ENCODE data around the gene DYSF. TPM values are rescaled to one million over a fixed set of nuclear protein-coding genes. Genes with fewer than 3 reads are reported as not detected.

The DYSF gene
- total RNA-seq, 1 donor from 2014 or later, result 0.13 TPM

GRCh38 chr2:71511776-71512175 lies 58.4 kb downstream of the DYSF start:
- intact Hi-C loops (cut with micrococcal nuclease), result no loop called here
- CTCF ChIA-PET, result interaction anchor here (3.3 to 4.1 kb wide), 3 partner anchors 212 to 355 kb away, joined by 16 to 112 read pairs (median 28); no protein-coding TSS in a partner anchor
- no peaks in the 10 kb centered on the region for H3K36me3 Mint-ChIP-seq (ENCODE audit: low read depth)
- H3K4me1 Mint-ChIP-seq, result peaks cover 2% of the 10 kb centered on the region
- ATAC-seq (ENCODE audit: low read depth) (no peak), DNase-seq (no peak)
- no peaks in the 10 kb centered on the region for H3K9me3 Mint-ChIP-seq
- POLR2A ChIA-PET, result no interaction called here
- H3K27ac Mint-ChIP-seq, result no peak overlapping the region
- peaks cover 7% of the 10 kb centered on the region for H3K27me3 Mint-ChIP-seq
- no peak for TF ChIP-seq CTCF (IDR thresholded peaks at IDR 0.05)
- H3K4me3 Mint-ChIP-seq, result no peak overlapping the region

- Mint-ChIP-seq H3K36me3 (ENCODE audit: low read depth) (no peaks in the 10 kb centered on the region), H3K9me3 (no peaks in the 10 kb centered on the region), H3K4me1 (peaks cover 2% of the 10 kb centered on the region), H3K4me3 (no peak overlapping the region), H3K27me3 (peaks cover 7% of the 10 kb centered on the region), H3K27ac (no peak overlapping the region)
- ChIA-PET POLR2A (no interaction called here), CTCF (interaction anchor here (3.3 to 4.1 kb wide), 2 partner anchors 213 to 356 kb away, joined by 16 to 28 read pairs; no protein-coding TSS in a partner anchor)
- no peak for TF ChIP-seq CTCF (IDR thresholded peaks at IDR 0.05)
- ATAC-seq (ENCODE audit: low read depth) (no peak), DNase-seq (no peak)
- intact Hi-C loops (cut with micrococcal nuclease), result no loop called here
These were observed 59.0 kb downstream of the DYSF start for GRCh38 chr2:71512386-71512785.

GRCh38 chr2:71513096-71513495 lies 59.7 kb downstream of the DYSF start:
- H3K27me3 Mint-ChIP-seq, result peaks cover 7% of the 10 kb centered on the region
- ChIA-PET CTCF (interaction anchor here (3.3 to 4.1 kb wide), 2 partner anchors 214 to 356 kb away, joined by 16 to 28 read pairs; no protein-coding TSS in a partner anchor), POLR2A (no interaction called here)
- no peak for TF ChIP-seq CTCF (IDR thresholded peaks at IDR 0.05)
- no peak overlapping the region for H3K27ac Mint-ChIP-seq
- no peak overlapping the region for H3K4me3 Mint-ChIP-seq
- no peaks in the 10 kb centered on the region for H3K9me3 Mint-ChIP-seq
- H3K4me1 Mint-ChIP-seq, result peaks cover 2% of the 10 kb centered on the region
- H3K36me3 Mint-ChIP-seq (ENCODE audit: low read depth), result no peaks in the 10 kb centered on the region
- no peak for ATAC-seq (ENCODE audit: low read depth)
- intact Hi-C loops (cut with micrococcal nuclease), result no loop called here
- no peak for DNase-seq

- Mint-ChIP-seq H3K27ac (no peak overlapping the region), H3K27me3 (peaks cover 7% of the 10 kb centered on the region), H3K4me3 (no peak overlapping the region), H3K36me3 (ENCODE audit: low read depth) (no peaks in the 10 kb centered on the region), H3K4me1 (peaks cover 2% of the 10 kb centered on the region), H3K9me3 (no peaks in the 10 kb centered on the region)
- DNase-seq (no peak), ATAC-seq (ENCODE audit: low read depth) (no peak)
- no peak for TF ChIP-seq CTCF (IDR thresholded peaks at IDR 0.05)
- CTCF ChIA-PET, result interaction anchor here (4.1 kb wide), 1 partner anchor 214 kb away, joined by 28 read pairs; no protein-coding TSS in a partner anchor
- POLR2A ChIA-PET, result no interaction called here
- intact Hi-C loops (cut with micrococcal nuclease), result no loop called here
These were observed 60.4 kb downstream of the DYSF start for GRCh38 chr2:71513721-71514120.

GRCh38 chr2:71516253-71516888 lies 63.0 kb downstream of the DYSF start:
- ChIA-PET POLR2A (no interaction called here), CTCF (no interaction called here)
- H3K27ac Mint-ChIP-seq, result no peak overlapping the region
- ATAC-seq (ENCODE audit: low read depth) (no peak), DNase-seq (no peak)
- TF ChIP-seq CTCF (IDR thresholded peaks at IDR 0.05), result no peak
- H3K36me3 Mint-ChIP-seq (ENCODE audit: low read depth), result no peaks in the 10 kb centered on the region
- no peaks in the 10 kb centered on the region for H3K9me3 Mint-ChIP-seq
- H3K4me1 Mint-ChIP-seq, result no peaks in the 10 kb centered on the region
- intact Hi-C loops (cut with micrococcal nuclease), result no loop called here
- peaks cover 2% of the 10 kb centered on the region for H3K27me3 Mint-ChIP-seq
- H3K4me3 Mint-ChIP-seq, result no peak overlapping the region
